ENCODE data around the gene PARN.

GRCh38 chr16:14564861-14565687, 65.0 kb downstream of the PARN start:
- TF ChIP-seq, protein P1, sequence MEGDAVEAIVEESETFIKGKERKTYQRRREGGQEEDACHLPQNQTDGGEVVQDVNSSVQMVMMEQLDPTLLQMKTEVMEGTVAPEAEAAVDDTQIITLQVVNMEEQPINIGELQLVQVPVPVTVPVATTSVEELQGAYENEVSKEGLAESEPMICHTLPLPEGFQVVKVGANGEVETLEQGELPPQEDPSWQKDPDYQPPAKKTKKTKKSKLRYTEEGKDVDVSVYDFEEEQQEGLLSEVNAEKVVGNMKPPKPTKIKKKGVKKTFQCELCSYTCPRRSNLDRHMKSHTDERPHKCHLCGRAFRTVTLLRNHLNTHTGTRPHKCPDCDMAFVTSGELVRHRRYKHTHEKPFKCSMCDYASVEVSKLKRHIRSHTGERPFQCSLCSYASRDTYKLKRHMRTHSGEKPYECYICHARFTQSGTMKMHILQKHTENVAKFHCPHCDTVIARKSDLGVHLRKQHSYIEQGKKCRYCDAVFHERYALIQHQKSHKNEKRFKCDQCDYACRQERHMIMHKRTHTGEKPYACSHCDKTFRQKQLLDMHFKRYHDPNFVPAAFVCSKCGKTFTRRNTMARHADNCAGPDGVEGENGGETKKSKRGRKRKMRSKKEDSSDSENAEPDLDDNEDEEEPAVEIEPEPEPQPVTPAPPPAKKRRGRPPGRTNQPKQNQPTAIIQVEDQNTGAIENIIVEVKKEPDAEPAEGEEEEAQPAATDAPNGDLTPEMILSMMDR (IDR thresholded peaks at IDR 0.05) = no peak
- TF ChIP-seq POLR2A (IDR thresholded peaks at IDR 0.05) = no peak

Measured in adrenal gland (tissue), 5 donors.